H1 (cell line): ENCODE results near the gene MBD5. TPM values are rescaled to one million over a fixed set of nuclear protein-coding genes. Genes with fewer than 3 reads are reported as not detected.

ENCODE experiments used
- CTCF ChIA-PET: fragments of 300-600 bp; sonication (Branson Sonifier 250); formaldehyde crosslinking; loops from one replicate; lab custom pipeline; 2021; ENCODE audit not compliant: partially characterized antibody; lab: Charles Lee
- POLR2A ChIA-PET: fragments of 300-600 bp; sonication (Branson Sonifier 250); formaldehyde crosslinking; loops from one replicate; lab custom pipeline; 2021; ENCODE audit warnings: inconsistent platforms; ENCODE audit not compliant: partially characterized antibody; lab: Charles Lee
- DNase-seq, 2 experiments: peaks; one replicate each; pipeline versions ENCODE4 v3.0.0 to v3.0.0-alpha.2; 2010 to 2022; ENCODE audit warnings: low spot score in 2 of 2, low read depth in 1 of 2, mixed read lengths in 1 of 2
- FAIRE-seq: peaks from 2 replicates; lab custom pipeline; 2011; peaks lifted over from hg19 to GRCh38; lab: Jason Lieb, UNC
- H2AFZ ChIP-seq: 2 replicates; pipeline ENCODE4 v1.8.1; 2012; ENCODE audit warnings: low read length, inconsistent platforms
- H2AK5ac ChIP-seq: 2 replicates; pipeline ENCODE4 v1.6.1; 2013; ENCODE audit warnings: low read depth, low read length
- H2BK120ac ChIP-seq: replicated peaks from 2 replicates; pipeline ENCODE3; 2013; ENCODE audit warnings: low read depth, low read length, inconsistent platforms
- H2BK12ac ChIP-seq: 2 replicates; pipeline ENCODE4 v1.6.1; 2013; ENCODE audit warnings: low read depth, low read length
- H2BK15ac ChIP-seq: 2 replicates; pipeline ENCODE4 v1.6.1; 2013; ENCODE audit warnings: low read length
- H2BK20ac ChIP-seq: 2 replicates; pipeline ENCODE4 v1.6.1; 2013; ENCODE audit warnings: low read length
- H2BK5ac ChIP-seq: 2 replicates; pipeline ENCODE4 v1.6.1; 2013; ENCODE audit warnings: low read depth, low read length
- H3K14ac ChIP-seq: 2 replicates; pipeline ENCODE4 v1.6.1; 2013; ENCODE audit warnings: inconsistent platforms; ENCODE audit not compliant: insufficient read length
- H3K18ac ChIP-seq: 2 replicates; pipeline ENCODE4 v1.6.1; 2013; ENCODE audit warnings: low read length; ENCODE audit errors: extremely low read depth
- H3K23ac ChIP-seq: 2 replicates; pipeline ENCODE4 v1.6.1; 2013; ENCODE audit warnings: inconsistent platforms; ENCODE audit not compliant: insufficient read length
- H3K23me2 ChIP-seq: 2 replicates; pipeline ENCODE4 v1.6.1; 2013; ENCODE audit warnings: low read depth, low read length
- H3K27ac ChIP-seq: 2 replicates; pipeline ENCODE4 v1.6.1; 2011; ENCODE audit warnings: low read depth, low read length, inconsistent platforms
- H3K27me3 ChIP-seq, 4 experiments: replicated peaks in 1 of 4; 1 replicate in 1 of 4; 2 replicates in 3 of 4; pipeline versions ENCODE4 v1.6.1 to v1.8.1; 2011 to 2013; ENCODE audit warnings: low read length in 3 of 4, mild to moderate bottlenecking in 3 of 4, inconsistent platforms in 2 of 4, mixed read lengths in 2 of 4, moderate library complexity in 1 of 4; ENCODE audit not compliant: control insufficient read depth in 3 of 4, insufficient read depth in 3 of 4; ENCODE audit errors: extremely low read depth in 1 of 4
- H3K36me3 ChIP-seq, 4 experiments: 2 replicates each; pipeline versions ENCODE4 v1.6.1 to v1.8.1; 2011 to 2013; ENCODE audit warnings: mild to moderate bottlenecking in 4 of 4, low read length in 3 of 4, moderate library complexity in 2 of 4, control low read depth in 1 of 4, inconsistent platforms in 1 of 4; ENCODE audit not compliant: insufficient read depth in 4 of 4, control insufficient read depth in 2 of 4
- H3K4ac ChIP-seq: replicated peaks from 2 replicates; pipeline ENCODE3; 2013; ENCODE audit warnings: low read length, low read depth, mixed read lengths, inconsistent platforms; ENCODE audit not compliant: insufficient read length
- H3K4me1 ChIP-seq, 4 experiments: replicated peaks in 1 of 4; 1 replicate in 1 of 4; 2 replicates in 3 of 4; pipeline versions ENCODE4 v1.6.1 to v1.8.1; 2011 to 2013; ENCODE audit warnings: low read length in 3 of 4, inconsistent platforms in 2 of 4, mixed read lengths in 1 of 4; ENCODE audit not compliant: insufficient read depth in 4 of 4, control insufficient read depth in 3 of 4
- H3K4me2 ChIP-seq, 2 experiments: 2 replicates each; pipeline versions ENCODE4 v1.6.1 to v1.8.1; 2011 to 2013; ENCODE audit warnings: low read depth in 2 of 2, low read length in 2 of 2, control low read depth in 1 of 2, inconsistent platforms in 1 of 2, mild to moderate bottlenecking in 1 of 2; ENCODE audit not compliant: insufficient read depth in 1 of 2
- H3K4me3 ChIP-seq, 4 experiments: fragments of 200-600, 300-600 bp in 1 of 4; sonication (generic), shearing (Covaris generic), sonication (Bioruptor Twin) in 1 of 4; 2 replicates each; pipeline versions ENCODE4 v1.5.1 to v1.8.1; 2011 to 2016; ENCODE audit warnings: low read length in 4 of 4, low read depth in 3 of 4, control low read depth in 2 of 4, inconsistent platforms in 2 of 4, mild to moderate bottlenecking in 2 of 4, mixed read lengths in 1 of 4, moderate library complexity in 1 of 4; ENCODE audit not compliant: insufficient read depth in 2 of 4; ENCODE audit errors: extremely low read depth in 1 of 4
- H3K56ac ChIP-seq: replicated peaks from 2 replicates; pipeline ENCODE3; 2013; ENCODE audit warnings: low read depth, mild to moderate bottlenecking, mixed read lengths, low read length, inconsistent platforms; ENCODE audit not compliant: insufficient read length
- H3K79me1 ChIP-seq: 2 replicates; pipeline ENCODE4 v1.6.1; 2013; ENCODE audit warnings: low read depth, low read length, control low read depth
- H3K79me2 ChIP-seq, 2 experiments: 2 replicates each; pipeline versions ENCODE4 v1.6.1 to v1.8.1; 2012 to 2013; ENCODE audit warnings: low read length in 2 of 2, mild to moderate bottlenecking in 2 of 2, inconsistent platforms in 1 of 2; ENCODE audit not compliant: insufficient read depth in 2 of 2, control insufficient read depth in 1 of 2
- H3K9ac ChIP-seq, 4 experiments: replicated peaks in 1 of 4; 1 replicate in 1 of 4; 2 replicates in 3 of 4; pipeline versions ENCODE4 v1.6.1 to v1.8.1; 2011 to 2013; ENCODE audit warnings: low read depth in 3 of 4, low read length in 3 of 4, control low read depth in 2 of 4, mild to moderate bottlenecking in 2 of 4, moderate library complexity in 2 of 4, inconsistent platforms in 1 of 4; ENCODE audit errors: extremely low read depth in 1 of 4
- H3K9me3 ChIP-seq, 2 experiments: 2 replicates each; pipeline versions ENCODE4 v1.6.1 to v1.8.1; 2012 to 2013; ENCODE audit warnings: mild to moderate bottlenecking in 2 of 2, moderate library complexity in 2 of 2, control low read depth in 1 of 2, inconsistent platforms in 1 of 2, low read depth in 1 of 2, low read length in 1 of 2, mixed read lengths in 1 of 2; ENCODE audit not compliant: insufficient read depth in 2 of 2
- H4K20me1 ChIP-seq, 2 experiments: replicated peaks in 1 of 2; 2 replicates each; pipeline versions ENCODE3 to v1.8.1; 2011 to 2013; ENCODE audit warnings: inconsistent platforms in 2 of 2, low read length in 2 of 2, mild to moderate bottlenecking in 1 of 2; ENCODE audit not compliant: insufficient read depth in 2 of 2, control insufficient read depth in 1 of 2
- H4K5ac ChIP-seq: 2 replicates; pipeline ENCODE4 v1.6.1; 2013; ENCODE audit warnings: low read length, low read depth, mixed read lengths, inconsistent platforms; ENCODE audit not compliant: insufficient read length
- H4K8ac ChIP-seq: 2 replicates; pipeline ENCODE4 v1.8.0; 2013; ENCODE audit warnings: mild to moderate bottlenecking, moderate library complexity, low read length, inconsistent platforms; ENCODE audit not compliant: insufficient read depth; ENCODE audit errors: extremely low read depth
- H4K91ac ChIP-seq: replicated peaks from 2 replicates; pipeline ENCODE3; 2013; ENCODE audit warnings: low read length, mixed read lengths, inconsistent platforms; ENCODE audit not compliant: insufficient read length
- WGBS, 2 experiments: shearing (Covaris generic) in 1 of 2; methylation state at CpG; one replicate each; pipeline versions ENCODE4 v1.1.6 to v1.1.7; 2013 to 2015; ENCODE audit warnings: low lambda C conversion rate in 2 of 2, mixed read lengths in 2 of 2, inconsistent platforms in 1 of 2, low coverage in 1 of 2, missing lambda C conversion rate in 1 of 2; ENCODE audit not compliant: insufficient replicate concordance in 2 of 2, insufficient coverage in 1 of 2, insufficient read length in 1 of 2; ENCODE audit errors: extremely low coverage in 1 of 2, missing lambda C conversion rate in 1 of 2; 5-methylcytosine and 5-hydroxymethylcytosine counted together
- polyA plus RNA-seq, 7 experiments: library from polyadenylated mRNA; depleted of rRNA in 3 of 7; stranded (reverse) in 5 of 7; unstranded in 2 of 7; fragments of >200 nt in 5 of 7; fragments of 200-250 nt in 2 of 7; gene quantifications; 1 replicate in 5 of 7; 2 replicates in 1 of 7; 4 replicates in 1 of 7; pipeline versions ENCODE4 v1.2.1 to v1.2.3, GENCODE V29; 2011 to 2013; ENCODE audit warnings: missing spikeins in 2 of 7, mixed read lengths in 2 of 7
- total RNA-seq: library from RNA; stranded (reverse); fragmentation: NEBNext Ultra II Directional; extraction: Animal tissue kit (Norgen Biotek cat#: 25700); gene quantifications from 2 replicates; pipeline ENCODE4 v1.2.1, GENCODE V29; 2021

MBD5 gene
- total and polyA plus RNA-seq, 2 of the 8 experiments (the other 6 are each of a cell fraction or from before 2014, with no cell fraction given), result 9.7 to 29.4 TPM

- DNase-seq, result no peak
- no peak overlapping the region for H4K5ac ChIP-seq
- H3K27ac ChIP-seq, result no peak overlapping the region
These were observed 27.8 kb downstream of the MBD5 start for GRCh38 chr2:148048475-148049221.

More at GRCh38 chr2:148048475-148049221, 27.8 kb downstream of the MBD5 start:
- Histone ChIP-seq H3K23ac (no peak overlapping the region), H3K18ac (no peak overlapping the region), H2BK20ac (no peak overlapping the region), H2BK15ac (no peak overlapping the region), H3K56ac (no peak overlapping the region), H2AFZ (no peak overlapping the region), H3K9me3 (no peaks in the 10 kb centered on the region), H2BK5ac (no peak overlapping the region), H3K4me3 (no peak overlapping the region), H2BK120ac (no peak overlapping the region), H4K8ac (no peak overlapping the region), H3K4me2 (no peak overlapping the region), H3K27me3 (no peaks in the 10 kb centered on the region), H3K23me2 (no peaks in the 10 kb centered on the region), H2AK5ac (peak overlapping the region; percentile 1; the same call in 1 of the 2 replicates), H2BK12ac (no peak overlapping the region), H4K91ac (no peak overlapping the region), H3K79me1 (no peaks in the 10 kb centered on the region), H3K36me3 (no peaks in the 10 kb centered on the region), H3K4ac (no peak overlapping the region), H3K9ac (no peak overlapping the region), H3K14ac (no peak overlapping the region), H3K4me1 (peaks cover 0 to 2% (median 0%) of the 10 kb centered on the region in 4 experiments; a peak in 2 of 7 replicates), H4K20me1 (no peaks in the 10 kb centered on the region), H3K79me2 (peaks cover 0 to 7% of the 10 kb centered on the region in 2 experiments; a peak in 2 of 4 replicates)
- WGBS, 2 experiments, result 96% methylated on average over 1 of the region's 1 CpG; no CpG with 5 or more reads in 1 of the 2 experiments
- CTCF ChIA-PET, result no interaction called here
- POLR2A ChIA-PET, result no interaction called here
- FAIRE-seq, result no peak
